HUES48 (cell line): ENCODE results near the gene JAZF1.

Experiments
- H3K27ac ChIP-seq: one replicate; pipeline ENCODE4 v1.7.0; 2013; ENCODE audit warnings: low read depth, low read length, inconsistent platforms
- H3K27me3 ChIP-seq: 2 replicates; pipeline ENCODE4 v1.6.1; 2013; ENCODE audit warnings: mild to moderate bottlenecking, low read length; ENCODE audit not compliant: control insufficient read depth, insufficient read depth
- H3K36me3 ChIP-seq: 2 replicates; pipeline ENCODE4 v1.6.1; 2013; ENCODE audit warnings: low read length; ENCODE audit not compliant: control insufficient read depth, insufficient read depth
- H3K4me1 ChIP-seq: 2 replicates; pipeline ENCODE4 v1.6.1; 2013; ENCODE audit warnings: mild to moderate bottlenecking, low read length; ENCODE audit not compliant: control insufficient read depth, insufficient read depth
- H3K4me3 ChIP-seq: 2 replicates; pipeline ENCODE4 v1.5.1; 2013; ENCODE audit warnings: mild to moderate bottlenecking, low read depth, low read length
- H3K9ac ChIP-seq: 2 replicates; pipeline ENCODE4 v1.6.1; 2013; ENCODE audit warnings: mild to moderate bottlenecking, low read depth, low read length, moderate library complexity
- H3K9me3 ChIP-seq: 2 replicates; pipeline ENCODE4 v1.6.1; 2013; ENCODE audit warnings: low read length; ENCODE audit not compliant: control insufficient read depth, insufficient read depth

JAZF1 gene

GRCh38 chr7:28072876-28073514 lies 107.6 kb downstream of the JAZF1 start:
- Histone ChIP-seq H3K36me3 (no peaks in the 10 kb centered on the region), H3K9me3 (no peaks in the 10 kb centered on the region), H3K27ac (no peak overlapping the region), H3K9ac (no peak overlapping the region), H3K27me3 (no peaks in the 10 kb centered on the region), H3K4me3 (no peak overlapping the region), H3K4me1 (peaks cover 20% of the 10 kb centered on the region; the same call in 1 of the 2 replicates)

- Histone ChIP-seq H3K4me1 (peaks cover 20% of the 10 kb centered on the region; the same call in 1 of the 2 replicates), H3K9me3 (no peaks in the 10 kb centered on the region), H3K27me3 (no peaks in the 10 kb centered on the region), H3K27ac (no peak overlapping the region), H3K36me3 (no peaks in the 10 kb centered on the region), H3K9ac (no peak overlapping the region), H3K4me3 (no peak overlapping the region)
These were observed 109.0 kb downstream of the JAZF1 start for GRCh38 chr7:28071570-28071969.

- H3K4me3 ChIP-seq, result no peak overlapping the region
- no peaks in the 10 kb centered on the region for H3K27me3 ChIP-seq
- no peaks in the 10 kb centered on the region for H3K9me3 ChIP-seq
- no peak overlapping the region for H3K27ac ChIP-seq
- peaks cover 26% of the 10 kb centered on the region; the same call in 1 of the 2 replicates for H3K4me1 ChIP-seq
- H3K36me3 ChIP-seq, result no peaks in the 10 kb centered on the region
- no peak overlapping the region; the same call in 1 of the 2 replicates for H3K9ac ChIP-seq
These were observed 110.1 kb downstream of the JAZF1 start for GRCh38 chr7:28070297-28071055.

GRCh38 chr7:28069807-28070206 lies 110.8 kb downstream of the JAZF1 start:
- H3K27ac ChIP-seq, result no peak overlapping the region
- H3K4me1 ChIP-seq, result peaks cover 30% of the 10 kb centered on the region; the same call in 1 of the 2 replicates
- H3K27me3 ChIP-seq, result no peaks in the 10 kb centered on the region
- H3K9me3 ChIP-seq, result no peaks in the 10 kb centered on the region
- no peak overlapping the region for H3K4me3 ChIP-seq
- no peaks in the 10 kb centered on the region for H3K36me3 ChIP-seq
- no peak overlapping the region for H3K9ac ChIP-seq

- H3K36me3 ChIP-seq, result no peaks in the 10 kb centered on the region
- no peaks in the 10 kb centered on the region for H3K9me3 ChIP-seq
- H3K27me3 ChIP-seq, result no peaks in the 10 kb centered on the region
- no peak overlapping the region for H3K9ac ChIP-seq
- H3K4me1 ChIP-seq, result peaks cover 30% of the 10 kb centered on the region; the same call in 1 of the 2 replicates
- H3K27ac ChIP-seq, result no peak overlapping the region
- H3K4me3 ChIP-seq, result no peak overlapping the region
These were observed 111.2 kb downstream of the JAZF1 start for GRCh38 chr7:28069388-28069787.

GRCh38 chr7:28068811-28069216 lies 111.8 kb downstream of the JAZF1 start:
- H3K9me3 ChIP-seq, result no peaks in the 10 kb centered on the region
- peaks cover 30% of the 10 kb centered on the region; the same call in 1 of the 2 replicates for H3K4me1 ChIP-seq
- no peaks in the 10 kb centered on the region for H3K36me3 ChIP-seq
- no peak overlapping the region for H3K27ac ChIP-seq
- H3K9ac ChIP-seq, result no peak overlapping the region
- H3K27me3 ChIP-seq, result no peaks in the 10 kb centered on the region
- H3K4me3 ChIP-seq, result no peak overlapping the region

- Histone ChIP-seq H3K9me3 (no peaks in the 10 kb centered on the region), H3K4me3 (no peak overlapping the region), H3K4me1 (peaks cover 23% of the 10 kb centered on the region), H3K27ac (no peak overlapping the region), H3K27me3 (no peaks in the 10 kb centered on the region), H3K9ac (no peak overlapping the region), H3K36me3 (no peaks in the 10 kb centered on the region)
These were observed 113.4 kb downstream of the JAZF1 start for GRCh38 chr7:28067171-28067570.

- H3K27me3 ChIP-seq, result no peaks in the 10 kb centered on the region
- H3K4me3 ChIP-seq, result no peak overlapping the region
- H3K9me3 ChIP-seq, result no peaks in the 10 kb centered on the region
- H3K27ac ChIP-seq, result no peak overlapping the region
- no peak overlapping the region for H3K9ac ChIP-seq
- peaks cover 27% of the 10 kb centered on the region for H3K4me1 ChIP-seq
- H3K36me3 ChIP-seq, result no peaks in the 10 kb centered on the region
These were observed 114.8 kb downstream of the JAZF1 start for GRCh38 chr7:28065721-28066285.

- H3K9me3 ChIP-seq, result no peaks in the 10 kb centered on the region
- no peak overlapping the region for H3K27ac ChIP-seq
- H3K4me3 ChIP-seq, result no peak overlapping the region
- H3K9ac ChIP-seq, result no peak overlapping the region
- no peaks in the 10 kb centered on the region for H3K27me3 ChIP-seq
- H3K36me3 ChIP-seq, result no peaks in the 10 kb centered on the region
- H3K4me1 ChIP-seq, result peaks cover 32% of the 10 kb centered on the region
These were observed 115.3 kb downstream of the JAZF1 start for GRCh38 chr7:28065308-28065707.

GRCh38 chr7:28064437-28064836 lies 116.2 kb downstream of the JAZF1 start:
- H3K4me3 ChIP-seq, result no peak overlapping the region
- H3K9ac ChIP-seq, result no peak overlapping the region
- no peaks in the 10 kb centered on the region for H3K9me3 ChIP-seq
- H3K4me1 ChIP-seq, result peaks cover 38% of the 10 kb centered on the region
- H3K36me3 ChIP-seq, result no peaks in the 10 kb centered on the region
- H3K27me3 ChIP-seq, result no peaks in the 10 kb centered on the region
- no peak overlapping the region for H3K27ac ChIP-seq
